Rectal smooth muscle tissue (tissue), 1 donor: ENCODE results near the gene PSIP1.
"Not testable (repeated sequence)": the region's sequence is repeated elsewhere in the genome, so short reads cannot be mapped to it uniquely, and the experiment has no call there.

ENCODE experiments used
- H3K27ac ChIP-seq: one replicate; pipeline ENCODE4 v1.7.0; 2013; ENCODE audit warnings: low read depth, low read length, inconsistent platforms
- H3K27me3 ChIP-seq: one replicate; pipeline ENCODE4 v1.7.0; 2013; ENCODE audit warnings: low read length; ENCODE audit not compliant: control insufficient read depth, insufficient read depth
- H3K36me3 ChIP-seq: one replicate; pipeline ENCODE4 v1.7.0; 2013; ENCODE audit warnings: low read length; ENCODE audit not compliant: control insufficient read depth, insufficient read depth
- H3K4me1 ChIP-seq: one replicate; pipeline ENCODE4 v1.7.0; 2013; ENCODE audit warnings: low read length; ENCODE audit not compliant: control insufficient read depth, insufficient read depth
- H3K4me3 ChIP-seq: one replicate; pipeline ENCODE4 v1.7.0; 2013; ENCODE audit warnings: low read length
- H3K9ac ChIP-seq: one replicate; pipeline ENCODE4 v1.7.0; 2013; ENCODE audit warnings: low read length

PSIP1 gene

GRCh38 chr9:15461056-15461455, 49.7 kb downstream of the PSIP1 start:
- no peak overlapping the region for H3K9ac ChIP-seq
- H3K4me3 ChIP-seq = no peak overlapping the region
- peaks cover 13% of the 10 kb centered on the region for H3K36me3 ChIP-seq
- H3K4me1 ChIP-seq = peaks cover 5% of the 10 kb centered on the region
- H3K27ac ChIP-seq = no peak overlapping the region
- H3K27me3 ChIP-seq = no peaks in the 10 kb centered on the region

GRCh38 chr9:15453956-15454355, 56.8 kb downstream of the PSIP1 start:
- Histone ChIP-seq H3K4me3 (no peak overlapping the region), H3K9ac (no peak overlapping the region), H3K4me1 (no peaks in the 10 kb centered on the region), H3K36me3 (peaks cover 12% of the 10 kb centered on the region), H3K27ac (no peak overlapping the region), H3K27me3 (no peaks in the 10 kb centered on the region)

- H3K9ac ChIP-seq = no peak overlapping the region
- no peak overlapping the region for H3K4me3 ChIP-seq
- no peak overlapping the region for H3K27ac ChIP-seq
- H3K4me1 ChIP-seq = no peaks in the 10 kb centered on the region
- H3K36me3 ChIP-seq = peaks cover 17% of the 10 kb centered on the region
- no peaks in the 10 kb centered on the region for H3K27me3 ChIP-seq
Measured at GRCh38 chr9:15444141-15444540, 66.6 kb downstream of the PSIP1 start.

- not testable (repeated sequence) for H3K4me1 ChIP-seq, H3K36me3 ChIP-seq
Measured at GRCh38 chr9:15442264-15442663, 68.5 kb downstream of the PSIP1 start.

GRCh38 chr9:15441841-15442240, 68.9 kb downstream of the PSIP1 start:
- not testable (repeated sequence) for H3K36me3 ChIP-seq, H3K27ac ChIP-seq, H3K27me3 ChIP-seq, H3K4me3 ChIP-seq, H3K4me1 ChIP-seq, H3K9ac ChIP-seq

More at GRCh38 chr9:15442264-15442663, 68.5 kb downstream of the PSIP1 start:
- not testable (repeated sequence) for H3K27me3 ChIP-seq, H3K27ac ChIP-seq, H3K4me3 ChIP-seq, H3K9ac ChIP-seq

- Histone ChIP-seq H3K4me1 (no peaks in the 10 kb centered on the region), H3K9ac (no peak overlapping the region), H3K4me3 (no peak overlapping the region), H3K36me3 (no peaks in the 10 kb centered on the region), H3K27ac (no peak overlapping the region), H3K27me3 (no peaks in the 10 kb centered on the region)
Measured at GRCh38 chr9:15438891-15439290, 71.9 kb downstream of the PSIP1 start.

GRCh38 chr9:15433661-15434060, 77.1 kb downstream of the PSIP1 start:
- no peaks in the 10 kb centered on the region for H3K36me3 ChIP-seq
- H3K27ac ChIP-seq = no peak overlapping the region

GRCh38 chr9:15433191-15433590, 77.6 kb downstream of the PSIP1 start:
- H3K4me3 ChIP-seq = no peak overlapping the region
- no peaks in the 10 kb centered on the region for H3K4me1 ChIP-seq
- H3K9ac ChIP-seq = no peak overlapping the region
- no peaks in the 10 kb centered on the region for H3K27me3 ChIP-seq
- no peak overlapping the region for H3K27ac ChIP-seq
- no peaks in the 10 kb centered on the region for H3K36me3 ChIP-seq

More at GRCh38 chr9:15433661-15434060, 77.1 kb downstream of the PSIP1 start:
- Histone ChIP-seq H3K9ac (no peak overlapping the region), H3K27me3 (no peaks in the 10 kb centered on the region), H3K4me3 (no peak overlapping the region), H3K4me1 (no peaks in the 10 kb centered on the region)

- Histone ChIP-seq H3K27ac (no peak overlapping the region), H3K9ac (no peak overlapping the region)
Measured at GRCh38 chr9:15430920-15431844, 79.6 kb downstream of the PSIP1 start.

GRCh38 chr9:15427702-15428101, 83.1 kb downstream of the PSIP1 start:
- H3K27me3 ChIP-seq, H3K36me3 ChIP-seq, H3K9ac ChIP-seq, H3K4me1 ChIP-seq, H3K27ac ChIP-seq, H3K4me3 ChIP-seq: not testable (repeated sequence)

More at GRCh38 chr9:15430920-15431844, 79.6 kb downstream of the PSIP1 start:
- no peaks in the 10 kb centered on the region for H3K4me1 ChIP-seq
- H3K36me3 ChIP-seq = peaks cover 1% of the 10 kb centered on the region
- H3K27me3 ChIP-seq = no peaks in the 10 kb centered on the region
- H3K4me3 ChIP-seq = no peak overlapping the region

GRCh38 chr9:15426019-15426418, 84.8 kb downstream of the PSIP1 start:
- H3K9ac ChIP-seq = no peak overlapping the region
- H3K27me3 ChIP-seq = no peaks in the 10 kb centered on the region
- H3K4me1 ChIP-seq = peaks cover 7% of the 10 kb centered on the region
- no peak overlapping the region for H3K27ac ChIP-seq
- H3K36me3 ChIP-seq = peaks cover 4% of the 10 kb centered on the region
- no peak overlapping the region for H3K4me3 ChIP-seq

- H3K36me3 ChIP-seq = peaks cover 4% of the 10 kb centered on the region
- H3K27me3 ChIP-seq = no peaks in the 10 kb centered on the region
- H3K4me3 ChIP-seq = peak overlapping the region; percentile 97
- peaks cover 7% of the 10 kb centered on the region for H3K4me1 ChIP-seq
- H3K27ac ChIP-seq = peak overlapping the region; percentile 94
- H3K9ac ChIP-seq = peak overlapping the region; percentile 96
Measured at GRCh38 chr9:15423231-15423985, 87.4 kb downstream of the PSIP1 start.
